GM12892 (cell line): ENCODE results near the gene SFRP5.

Experiments used
- POLR2AphosphoS5 ChIP-seq: IDR thresholded peaks from 2 replicates; pipeline ENCODE4 v1.6.1; 2011; ENCODE audit warnings: low read depth, low read length, control low read depth
- TAF1 ChIP-seq: IDR thresholded peaks from 2 replicates; pipeline ENCODE4 v1.6.1; 2011; ENCODE audit warnings: low read depth, mild to moderate bottlenecking, control low read depth, low read length, borderline replicate concordance

GRCh38 chr10:97726636-97727178 lies 45.1 kb downstream of the SFRP5 start:
- no peak for TF ChIP-seq TAF1
- TF ChIP-seq POLR2AphosphoS5, result no peak
